Gastrocnemius medialis (tissue), 4 donors: ENCODE data around the gene SUPT3H.

ENCODE experiments used
- POLR2A ChIP-seq, 2 donors: fragments of 450-650 bp; IDR thresholded peaks; one replicate each; pipeline ENCODE4 v1.6.1; 2017; ENCODE audit warnings: antibody characterized with exemption in 2 of 2, mild to moderate bottlenecking in 2 of 2, moderate library complexity in 2 of 2
- TF ChIP-seq, protein P1 (sequence below), 5 experiments: fragments of 450-650 bp in 3 of 5; fragments of 200-600 bp in 2 of 5; sonication (generic) in 2 of 5; IDR thresholded peaks in 4 of 5; conservative IDR thresholded peaks in 1 of 5; 1 replicate in 4 of 5; 2 replicates in 1 of 5; pipeline ENCODE4 v1.5.1; 2016 to 2019; ENCODE audit warnings: antibody characterized with exemption in 5 of 5, mild to moderate bottlenecking in 3 of 5, moderate library complexity in 3 of 5

DNA sequence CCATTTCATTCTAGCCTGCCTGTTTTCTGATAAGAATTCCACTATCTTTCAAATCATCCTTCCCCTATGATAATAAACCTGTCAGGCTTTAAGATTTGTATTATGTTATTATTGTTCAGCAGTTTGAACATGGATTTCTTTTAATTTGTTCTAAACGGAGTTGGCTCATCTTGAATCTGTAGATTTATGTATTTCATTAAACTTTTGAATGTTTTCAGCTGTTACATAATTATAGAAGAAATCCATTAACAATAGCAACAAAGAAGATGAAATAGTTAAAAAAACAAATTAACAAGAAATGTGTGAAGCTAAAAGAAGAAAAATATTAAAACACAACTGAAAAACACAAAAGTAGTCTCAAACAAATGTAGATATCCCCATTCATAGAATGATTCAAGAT is 273.3 kb downstream of the SUPT3H start:
- TF ChIP-seq, protein P1, sequence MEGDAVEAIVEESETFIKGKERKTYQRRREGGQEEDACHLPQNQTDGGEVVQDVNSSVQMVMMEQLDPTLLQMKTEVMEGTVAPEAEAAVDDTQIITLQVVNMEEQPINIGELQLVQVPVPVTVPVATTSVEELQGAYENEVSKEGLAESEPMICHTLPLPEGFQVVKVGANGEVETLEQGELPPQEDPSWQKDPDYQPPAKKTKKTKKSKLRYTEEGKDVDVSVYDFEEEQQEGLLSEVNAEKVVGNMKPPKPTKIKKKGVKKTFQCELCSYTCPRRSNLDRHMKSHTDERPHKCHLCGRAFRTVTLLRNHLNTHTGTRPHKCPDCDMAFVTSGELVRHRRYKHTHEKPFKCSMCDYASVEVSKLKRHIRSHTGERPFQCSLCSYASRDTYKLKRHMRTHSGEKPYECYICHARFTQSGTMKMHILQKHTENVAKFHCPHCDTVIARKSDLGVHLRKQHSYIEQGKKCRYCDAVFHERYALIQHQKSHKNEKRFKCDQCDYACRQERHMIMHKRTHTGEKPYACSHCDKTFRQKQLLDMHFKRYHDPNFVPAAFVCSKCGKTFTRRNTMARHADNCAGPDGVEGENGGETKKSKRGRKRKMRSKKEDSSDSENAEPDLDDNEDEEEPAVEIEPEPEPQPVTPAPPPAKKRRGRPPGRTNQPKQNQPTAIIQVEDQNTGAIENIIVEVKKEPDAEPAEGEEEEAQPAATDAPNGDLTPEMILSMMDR (IDR thresholded peaks at IDR 0.05 in 4 of 5, conservative IDR thresholded peaks at IDR 0.05 in 1 of 5): no peak
- no peak for TF ChIP-seq POLR2A (IDR thresholded peaks at IDR 0.05)
